GM12891 (cell line): ENCODE measurements around the gene KANSL3.

Experiments
- DNase-seq: peaks from one replicate; pipeline ENCODE4 v3.0.0; 2011; ENCODE audit warnings: low spot score; ENCODE audit not compliant: insufficient read length
- FAIRE-seq: peaks from 2 replicates; lab custom pipeline; 2011; peaks lifted over from hg19 to GRCh38; lab: Jason Lieb, UNC
- PAX5 ChIP-seq: IDR thresholded peaks from 2 replicates; pipeline ENCODE4 v1.6.1; 2011; ENCODE audit warnings: low read length, moderate library complexity, mild to moderate bottlenecking; ENCODE audit not compliant: insufficient read depth, severe bottlenecking
- POLR2A ChIP-seq: IDR thresholded peaks from 2 replicates; pipeline ENCODE4 v1.6.1; 2011; ENCODE audit warnings: low read depth, low read length, control low read depth
- POLR2AphosphoS5 ChIP-seq: IDR thresholded peaks from 2 replicates; pipeline ENCODE4 v1.6.1; 2011; ENCODE audit warnings: low read depth, low read length, control low read depth
- POU2F2 ChIP-seq: IDR thresholded peaks from 2 replicates; pipeline ENCODE4 v1.6.1; 2011; ENCODE audit warnings: low read depth, mild to moderate bottlenecking, control low read depth, low read length, moderate library complexity
- SPI1 ChIP-seq: IDR thresholded peaks from 2 replicates; pipeline ENCODE4 v1.6.1; 2011; ENCODE audit warnings: low read depth, low read length, control low read depth
- TAF1 ChIP-seq: IDR thresholded peaks from 2 replicates; pipeline ENCODE4 v1.6.1; 2011; ENCODE audit warnings: low read depth, low read length, control low read depth

The KANSL3 gene

GRCh38 chr2:96633641-96634040 is 4.5 kb downstream of the KANSL3 start:
- DNase-seq (no peak), FAIRE-seq (no peak)
- TF ChIP-seq POLR2A: no peak
- no peak for TF ChIP-seq TAF1
- TF ChIP-seq PAX5: no peak
- no peak for TF ChIP-seq POU2F2
- no peak for TF ChIP-seq SPI1
- no peak for TF ChIP-seq POLR2AphosphoS5

GRCh38 chr2:96631804-96632435 is 6.2 kb downstream of the KANSL3 start:
- FAIRE-seq (no peak), DNase-seq (no peak)
- TF ChIP-seq SPI1 (no peak), POLR2AphosphoS5 (no peak), POLR2A (no peak), POU2F2 (no peak), PAX5 (no peak), TAF1 (no peak)

- DNase-seq (no peak), FAIRE-seq (no peak)
- TF ChIP-seq SPI1 (no peak), PAX5 (no peak), TAF1 (no peak), POU2F2 (no peak), POLR2A (no peak), POLR2AphosphoS5 (no peak)
Observed at GRCh38 chr2:96626553-96626942, 11.6 kb downstream of the KANSL3 start.

- FAIRE-seq: no peak
- DNase-seq: no peak
- TF ChIP-seq POLR2AphosphoS5: no peak
- no peak for TF ChIP-seq SPI1
- TF ChIP-seq POU2F2: no peak
- no peak for TF ChIP-seq PAX5
- no peak for TF ChIP-seq TAF1
- TF ChIP-seq POLR2A: no peak
Observed at GRCh38 chr2:96625571-96626552, 12.2 kb downstream of the KANSL3 start.

- DNase-seq (no peak), FAIRE-seq (no peak)
- TF ChIP-seq SPI1 (no peak), POU2F2 (no peak), PAX5 (no peak), TAF1 (no peak), POLR2A (no peak), POLR2AphosphoS5 (no peak)
Observed at GRCh38 chr2:96623116-96623515, 15.0 kb downstream of the KANSL3 start.

GRCh38 chr2:96622544-96622943 is 15.6 kb downstream of the KANSL3 start:
- no peak for DNase-seq
- FAIRE-seq: no peak
- TF ChIP-seq TAF1: no peak
- TF ChIP-seq POLR2A: no peak
- no peak for TF ChIP-seq POU2F2
- no peak for TF ChIP-seq PAX5
- TF ChIP-seq SPI1: no peak
- no peak for TF ChIP-seq POLR2AphosphoS5

GRCh38 chr2:96618596-96619283 is 19.4 kb downstream of the KANSL3 start:
- TF ChIP-seq POU2F2 (no peak), TAF1 (no peak), SPI1 (no peak), POLR2A (no peak), PAX5 (no peak), POLR2AphosphoS5 (no peak)
- no peak for FAIRE-seq
- DNase-seq: no peak

GRCh38 chr2:96617012-96617411 is 21.1 kb downstream of the KANSL3 start:
- TF ChIP-seq TAF1 (no peak), SPI1 (no peak), POU2F2 (no peak), POLR2A (no peak), PAX5 (no peak), POLR2AphosphoS5 (no peak)

More at GRCh38 chr2:96617012-96617411, 21.1 kb downstream of the KANSL3 start:
- DNase-seq (no peak), FAIRE-seq (no peak)
